Endothelial cell of hepatic sinusoid (primary cell): Measurements from ENCODE around the gene TECPR2.
"Not testable (repeated sequence)": the region's sequence is repeated elsewhere in the genome, so short reads cannot be mapped to it uniquely, and the experiment has no call there.

Source experiments
- in situ Hi-C: cut with HindIII; loops from 2 replicates; pipeline ENCODE4 v1.10.0; 2017; ENCODE audit warnings: low sequenced_read_pairs

TECPR2 gene

DNA sequence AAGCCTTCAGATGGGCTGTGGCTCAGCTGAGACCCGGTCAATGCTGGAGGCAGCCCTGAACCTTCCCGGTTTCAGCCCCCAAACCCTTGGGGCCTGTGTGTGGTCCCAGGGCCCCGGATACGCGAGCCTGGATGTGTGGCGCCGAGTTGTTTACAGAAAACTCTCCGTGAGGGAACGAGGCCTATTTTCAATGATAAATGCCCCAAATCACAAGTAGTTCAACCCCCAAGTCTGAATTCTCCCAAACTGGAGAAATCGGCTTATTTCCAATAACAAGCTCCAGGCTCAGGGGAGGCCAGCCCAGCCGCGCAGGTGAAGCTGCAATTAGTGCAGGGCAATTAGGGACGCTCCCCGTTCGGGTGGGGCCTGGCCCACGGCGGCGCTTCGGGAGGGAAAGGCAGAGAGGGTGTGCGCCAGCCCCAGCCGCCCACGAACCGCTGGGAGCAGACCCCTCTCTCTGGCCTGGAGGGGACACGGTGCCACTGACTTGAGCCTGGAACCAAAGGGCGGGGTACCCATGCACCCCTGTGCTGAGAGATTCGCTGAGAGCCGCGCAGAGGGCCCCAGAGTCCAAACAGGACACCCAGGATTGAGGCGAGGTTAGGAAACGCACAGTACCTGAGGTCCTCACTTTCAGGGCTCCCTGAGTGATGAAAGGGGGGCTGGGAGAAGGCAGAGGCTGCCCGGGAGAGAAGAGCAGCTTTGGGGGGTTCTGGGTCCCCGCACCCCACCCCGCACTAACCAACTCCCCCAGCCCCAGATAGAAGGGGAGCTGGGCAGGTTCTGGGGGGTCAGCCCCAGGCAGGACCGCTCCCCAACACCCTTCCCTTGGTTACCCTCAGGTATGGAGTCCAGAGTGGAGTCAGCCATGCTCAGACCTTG, 161.1 kb downstream of the TECPR2 start:
- in situ Hi-C loops: no loop called here

- in situ Hi-C loops: no loop called here
Observed at GRCh38 chr14:102524451-102525218, 161.9 kb downstream of the TECPR2 start.

- in situ Hi-C loops: no loop called here
Observed at GRCh38 chr14:102525219-102525928, 162.6 kb downstream of the TECPR2 start.

DNA sequence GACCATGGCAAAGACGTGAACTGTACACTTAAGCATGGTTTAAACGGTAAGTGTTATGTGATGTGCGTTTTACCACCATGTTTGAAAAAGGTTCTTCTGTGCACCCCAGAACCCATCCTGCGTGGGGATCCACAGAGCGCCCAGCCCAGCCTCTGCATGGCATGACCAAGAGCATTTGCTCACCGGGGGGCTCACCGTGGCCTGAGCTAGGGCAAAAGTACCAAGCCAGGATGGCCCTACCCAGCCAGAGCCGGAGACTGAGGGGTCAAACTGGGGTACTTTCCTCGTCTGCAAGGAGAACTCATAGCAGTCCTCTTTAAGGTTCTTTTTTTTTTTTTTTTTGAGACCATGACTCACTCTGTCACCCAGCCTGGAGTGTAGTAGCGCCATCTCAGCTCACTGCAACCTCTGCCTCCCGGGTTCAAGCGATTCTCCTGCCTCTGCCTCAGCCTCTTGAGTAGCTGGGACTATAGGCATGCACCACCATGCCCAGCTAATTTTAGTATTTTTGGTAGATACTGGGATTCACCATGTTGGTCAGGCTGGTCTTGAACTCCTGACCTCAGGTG, 163.3 kb downstream of the TECPR2 start:
- in situ Hi-C loops: no loop called here

GRCh38 chr14:102528431-102529170, 165.9 kb downstream of the TECPR2 start:
- in situ Hi-C loops: no loop called here

DNA sequence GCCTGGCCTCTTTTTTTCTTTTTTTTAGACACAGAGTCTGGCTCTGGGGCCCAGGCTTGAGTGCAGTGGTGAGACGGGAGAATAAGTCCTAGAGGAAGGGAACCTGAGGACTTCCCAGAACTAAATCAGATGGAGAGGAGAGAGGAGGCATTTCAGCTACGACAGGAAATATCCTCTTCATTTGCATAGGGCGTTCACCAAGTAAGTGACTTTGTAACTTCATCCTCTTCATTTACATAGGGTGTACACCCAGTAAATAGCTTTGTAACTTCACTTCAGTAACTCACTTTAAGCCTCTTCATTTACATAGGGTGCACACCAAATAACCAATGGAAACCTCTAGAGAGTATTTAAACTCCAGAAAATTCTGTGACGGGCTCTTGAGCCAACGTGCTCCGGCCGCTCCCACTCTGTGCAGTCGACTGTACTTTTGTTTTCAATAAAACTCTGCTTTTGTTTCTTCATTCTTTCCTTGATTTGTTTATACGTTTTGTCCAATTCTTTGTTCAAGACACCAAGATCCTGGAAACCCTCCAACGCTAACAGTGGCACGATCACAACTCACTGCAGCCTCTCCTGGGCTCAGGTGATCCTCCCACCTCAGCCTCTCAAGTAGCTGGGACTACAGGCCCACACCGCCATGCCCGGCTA, 168.2 kb downstream of the TECPR2 start:
- in situ Hi-C loops: no loop called here

DNA sequence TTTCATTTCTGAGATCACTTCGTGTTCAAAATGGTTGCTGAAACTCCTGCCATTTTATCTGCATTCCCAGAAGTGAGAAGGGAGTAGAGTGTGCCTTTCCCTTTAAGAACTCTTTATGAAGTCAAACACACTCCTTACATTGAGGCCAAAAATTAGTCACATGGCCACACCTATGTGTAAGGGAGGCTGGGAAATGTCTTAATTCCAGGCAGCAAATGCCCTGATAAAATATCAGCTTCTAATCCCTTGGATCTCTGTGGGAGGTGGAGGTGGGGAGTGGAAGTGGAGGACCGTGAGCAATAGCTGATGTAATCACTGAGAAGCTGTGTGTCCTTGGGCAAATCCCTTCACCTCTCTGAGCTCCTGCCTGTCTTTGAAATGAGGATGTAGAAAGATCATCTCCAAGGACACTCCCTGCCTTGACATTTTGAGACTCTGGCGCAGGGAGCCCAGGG, 169.5 kb downstream of the TECPR2 start:
- in situ Hi-C loops: no loop called here

- in situ Hi-C loops: no loop called here
Observed at GRCh38 chr14:102537981-102538601, 175.3 kb downstream of the TECPR2 start.

GRCh38 chr14:102538602-102539543, 176.1 kb downstream of the TECPR2 start:
- in situ Hi-C loops: no loop called here

DNA sequence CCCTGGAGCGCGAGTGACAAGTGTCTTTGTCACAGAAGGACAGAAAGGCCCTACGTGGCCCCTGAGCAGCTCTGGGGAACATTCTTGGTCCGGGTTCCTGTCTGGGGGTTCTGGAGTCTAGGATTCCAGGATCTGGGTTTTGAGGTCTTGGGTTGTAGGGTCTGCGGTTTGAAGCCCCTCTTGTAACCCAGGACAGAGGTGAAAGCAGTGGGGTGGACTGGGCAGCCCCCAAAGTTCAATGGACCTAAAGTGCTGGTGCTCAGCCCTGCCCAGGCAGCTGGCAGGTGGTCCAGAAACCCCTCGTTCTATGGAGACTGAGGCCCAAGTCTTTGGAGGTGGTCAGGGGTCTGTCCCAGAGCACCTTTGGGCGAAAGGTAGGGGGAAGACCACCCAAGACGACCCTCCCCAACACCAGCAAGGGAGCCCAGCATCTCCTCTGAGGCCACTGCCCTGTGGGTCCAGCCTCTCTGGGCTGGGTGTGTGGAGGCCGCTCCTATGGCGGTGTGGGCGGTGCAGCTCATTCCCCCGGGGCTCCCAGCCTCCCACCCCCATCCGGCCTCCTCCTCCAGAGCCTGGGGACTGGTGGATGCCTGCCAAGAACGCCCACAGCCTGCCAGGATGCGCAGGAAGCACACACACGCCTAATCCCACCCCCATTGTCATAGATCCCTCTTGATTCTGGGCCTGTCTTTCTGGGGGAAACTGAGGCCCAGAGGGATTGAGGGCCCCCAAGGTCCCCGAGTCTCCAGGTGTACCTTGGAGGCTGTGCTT, 177.0 kb downstream of the TECPR2 start:
- in situ Hi-C loops: no loop called here

- in situ Hi-C loops: no loop called here
Observed at GRCh38 chr14:102540315-102541028, 177.7 kb downstream of the TECPR2 start.

DNA sequence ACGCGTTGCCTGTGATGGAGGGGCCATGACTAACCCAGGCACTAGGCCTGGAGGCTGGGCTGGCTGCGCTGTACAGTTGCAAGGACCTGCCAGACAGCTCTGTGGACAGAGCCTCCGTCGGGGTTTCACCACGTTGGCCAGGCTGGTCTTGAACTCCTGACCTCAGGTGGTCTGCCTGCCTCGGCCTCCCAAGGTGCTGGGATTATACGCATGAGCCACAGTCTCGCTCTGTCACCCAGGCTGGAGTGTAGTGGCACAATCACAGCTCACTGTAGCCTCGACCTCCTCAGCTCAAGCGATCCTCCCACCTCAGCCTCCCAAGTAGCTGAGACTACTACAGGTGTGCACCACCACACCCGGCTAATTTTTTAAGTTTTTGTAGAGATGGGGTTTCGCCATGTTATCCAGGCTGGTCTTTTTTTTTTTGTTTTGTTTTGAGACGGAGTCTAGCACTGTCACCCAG, 178.3 kb downstream of the TECPR2 start:
- in situ Hi-C loops: not testable (repeated sequence)

DNA sequence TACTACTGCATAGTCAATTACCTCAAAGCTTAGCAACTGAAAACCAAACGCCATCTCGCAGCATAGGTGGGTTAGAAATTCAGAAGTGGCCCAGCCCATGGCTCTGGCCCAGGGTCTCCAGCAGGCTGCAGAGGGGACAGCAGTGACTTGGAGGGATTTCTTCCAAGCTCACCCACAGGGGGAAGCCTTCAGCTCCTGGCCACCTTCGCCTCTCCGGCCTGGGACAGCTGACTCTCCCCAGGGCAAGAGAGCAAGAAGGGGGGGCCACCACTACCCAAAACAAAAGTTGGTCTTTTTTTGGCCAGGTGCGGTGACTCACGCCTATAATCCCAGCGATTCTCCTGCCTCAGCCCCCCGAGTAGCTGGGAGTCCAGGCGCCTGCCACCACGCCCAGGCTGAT, 179.0 kb downstream of the TECPR2 start:
- in situ Hi-C loops: no loop called here

DNA sequence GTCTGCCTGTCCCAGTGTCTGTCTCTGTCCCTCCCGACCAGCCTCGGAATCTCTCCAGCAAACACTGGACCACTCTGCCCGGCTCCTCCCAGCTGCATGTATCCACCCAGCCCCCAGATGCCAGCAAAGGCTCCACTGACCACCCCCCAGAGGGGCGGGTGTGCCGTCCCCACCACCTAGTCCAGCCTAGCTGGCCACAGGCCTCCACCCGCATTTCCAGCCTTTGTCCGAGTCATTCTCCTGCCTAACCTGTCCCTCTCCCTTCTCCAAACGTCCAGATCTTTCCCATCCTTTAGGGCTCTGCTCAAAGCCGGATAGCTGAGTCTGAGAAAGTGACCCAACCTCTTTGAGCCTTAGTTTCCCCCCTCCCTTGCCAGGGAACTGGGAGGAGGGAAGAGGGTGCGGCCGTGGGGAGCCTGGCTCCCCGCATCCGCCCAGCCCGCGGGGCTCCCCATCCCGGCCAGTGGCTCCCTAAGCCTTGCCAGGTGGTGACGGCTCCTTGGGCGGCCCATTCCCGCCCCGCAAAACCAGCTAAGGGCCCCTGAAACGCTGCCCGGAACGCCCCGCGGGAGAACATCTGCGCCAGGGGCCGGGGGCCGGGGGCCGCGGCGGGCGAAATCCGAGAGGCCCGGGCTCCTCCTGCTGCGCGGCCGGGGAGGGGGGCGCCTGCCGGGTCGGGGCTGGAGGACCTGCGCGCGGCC, 181.5 kb downstream of the TECPR2 start:
- in situ Hi-C loops: no loop called here

- in situ Hi-C loops: no loop called here
Observed at GRCh38 chr14:102544747-102545460, 182.2 kb downstream of the TECPR2 start.
